AG04450 (cell line): ENCODE measurements around the gene DNAH10. TPM values are rescaled to one million over a fixed set of nuclear protein-coding genes. Genes with fewer than 3 reads are reported as not detected.

Experiments used
- CTCF ChIA-PET: fragments of 300-600, 350-600 bp; formaldehyde crosslinking; extraction: SDS; loops from one replicate; lab custom pipeline; 2022; ENCODE audit warnings: antibody characterized with exemption, inconsistent platforms; lab: Charles Lee
- POLR2A ChIA-PET: fragments of 350-600 bp; formaldehyde crosslinking; extraction: SDS; loops from one replicate; lab custom pipeline; 2021; ENCODE audit warnings: antibody characterized with exemption, inconsistent platforms; lab: Yijun Ruan, JAX
- DNase-seq: peaks from one replicate; pipeline ENCODE4 v3.0.0-alpha.2; 2011; ENCODE audit warnings: low read depth, low spot score
- H3K27ac ChIP-seq: one replicate; pipeline ENCODE4 v1.5.1; 2012; ENCODE audit warnings: low read depth, low read length, control low read depth
- H3K27me3 ChIP-seq: one replicate; pipeline ENCODE4 v1.6.0; 2012; ENCODE audit warnings: low read length; ENCODE audit not compliant: control insufficient read depth, insufficient read depth
- H3K4me3 ChIP-seq: 2 replicates; pipeline ENCODE4 v1.5.1; 2011; ENCODE audit warnings: mild to moderate bottlenecking, low read depth, low read length, control low read depth
- H3K9me3 ChIP-seq: 2 replicates; pipeline ENCODE4 v1.5.1; 2012; ENCODE audit warnings: low read length; ENCODE audit not compliant: control insufficient read depth, insufficient read depth
- CTCF ChIP-seq: IDR thresholded peaks from 2 replicates; pipeline ENCODE4 v1.5.1; 2011; ENCODE audit warnings: low read depth, low read length, control low read depth, inconsistent platforms
- polyA plus RNA-seq: library from polyadenylated mRNA; depleted of rRNA; stranded (reverse); fragments of >200 nt; gene quantifications from 2 replicates; pipeline ENCODE4 v1.2.3, GENCODE V29; 2011

The DNAH10 gene
- polyA plus RNA-seq, 1 experiment: 9.1 TPM

DNA sequence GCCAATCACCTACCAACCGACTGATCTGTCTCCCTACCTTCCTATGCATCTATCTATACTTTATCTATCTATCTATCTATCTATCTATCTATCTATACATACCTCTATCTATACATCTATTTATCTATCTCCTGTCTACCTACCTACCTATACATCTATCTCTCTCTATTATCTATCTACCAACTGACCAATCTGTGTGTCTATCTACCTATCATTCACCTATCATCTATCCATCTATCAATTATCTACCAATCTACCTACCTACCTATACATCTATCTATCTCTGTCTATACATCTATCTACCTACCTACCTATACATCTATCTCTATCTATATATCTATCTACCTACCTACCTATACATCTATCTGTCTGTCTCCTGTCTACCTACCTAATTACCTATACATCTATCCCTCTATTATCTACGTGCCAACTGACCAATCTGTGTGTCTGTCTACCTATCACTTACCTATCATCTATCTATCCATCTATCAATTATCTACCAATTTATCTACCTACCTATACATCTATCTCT lies 3.5 kb downstream of the DNAH10 start:
- H3K27me3 ChIP-seq: peaks cover 14% of the 10 kb centered on the region
- no peak for TF ChIP-seq CTCF
- no peak overlapping the region for H3K4me3 ChIP-seq
- no peaks in the 10 kb centered on the region for H3K9me3 ChIP-seq
- CTCF ChIA-PET: no interaction called here
- no peak for DNase-seq
- no peak overlapping the region for H3K27ac ChIP-seq
- POLR2A ChIA-PET: no interaction called here

GRCh38 chr12:123767613-123768012 lies 5.5 kb downstream of the DNAH10 start:
- H3K27me3 ChIP-seq: peaks cover 12% of the 10 kb centered on the region
- no peaks in the 10 kb centered on the region for H3K9me3 ChIP-seq
- no peak for DNase-seq
- H3K4me3 ChIP-seq: no peak overlapping the region
- CTCF ChIA-PET: no interaction called here
- POLR2A ChIA-PET: no interaction called here
- no peak for TF ChIP-seq CTCF
- H3K27ac ChIP-seq: no peak overlapping the region

DNA sequence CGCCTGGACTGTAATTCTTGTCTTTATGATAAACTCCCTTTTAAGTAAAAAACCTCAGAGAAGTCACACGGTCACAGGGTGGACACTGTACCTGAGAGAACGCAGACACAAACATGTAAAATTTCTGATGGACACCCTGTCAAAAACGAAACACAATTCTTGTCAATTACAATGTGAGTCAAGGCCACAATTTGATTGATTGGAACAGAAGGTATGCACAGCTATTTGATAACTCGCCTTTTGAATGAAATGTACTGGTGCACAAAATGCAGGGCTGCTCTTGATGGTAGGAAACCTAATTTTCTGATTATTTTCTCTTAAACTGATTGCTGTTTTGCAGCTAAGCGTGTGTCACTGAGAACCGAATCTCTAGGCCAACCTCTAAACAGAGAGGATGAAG lies 9.2 kb downstream of the DNAH10 start:
- no peak for TF ChIP-seq CTCF
- DNase-seq: no peak
- H3K27me3 ChIP-seq: peaks cover 14% of the 10 kb centered on the region
- no peak overlapping the region for H3K4me3 ChIP-seq
- H3K9me3 ChIP-seq: no peaks in the 10 kb centered on the region
- POLR2A ChIA-PET: no interaction called here
- CTCF ChIA-PET: no interaction called here
- no peak overlapping the region for H3K27ac ChIP-seq

DNA sequence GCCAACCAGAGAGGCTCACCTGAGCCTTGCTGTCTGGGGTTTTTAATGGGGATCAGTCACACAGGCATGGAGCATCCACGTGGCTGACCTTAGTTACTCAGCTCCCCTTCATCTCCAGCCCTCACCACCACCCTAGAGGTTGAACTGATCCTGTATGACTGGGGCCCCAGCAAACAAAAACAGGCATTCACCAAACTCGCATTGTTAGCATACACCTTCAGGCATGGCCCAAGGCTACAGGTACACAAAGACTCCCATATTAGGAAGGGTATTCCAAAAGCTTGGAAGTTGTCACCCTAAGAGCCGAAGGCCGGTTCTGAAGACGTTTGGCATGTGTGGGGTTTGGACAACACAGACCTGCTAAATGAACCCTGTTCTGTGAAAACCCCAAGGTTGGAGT lies 10.0 kb downstream of the DNAH10 start:
- Histone ChIP-seq H3K27me3 (peaks cover 16% of the 10 kb centered on the region), H3K9me3 (no peaks in the 10 kb centered on the region), H3K27ac (no peak overlapping the region), H3K4me3 (no peak overlapping the region)
- ChIA-PET POLR2A (no interaction called here), CTCF (no interaction called here)
- TF ChIP-seq CTCF: no peak
- DNase-seq: no peak

DNA sequence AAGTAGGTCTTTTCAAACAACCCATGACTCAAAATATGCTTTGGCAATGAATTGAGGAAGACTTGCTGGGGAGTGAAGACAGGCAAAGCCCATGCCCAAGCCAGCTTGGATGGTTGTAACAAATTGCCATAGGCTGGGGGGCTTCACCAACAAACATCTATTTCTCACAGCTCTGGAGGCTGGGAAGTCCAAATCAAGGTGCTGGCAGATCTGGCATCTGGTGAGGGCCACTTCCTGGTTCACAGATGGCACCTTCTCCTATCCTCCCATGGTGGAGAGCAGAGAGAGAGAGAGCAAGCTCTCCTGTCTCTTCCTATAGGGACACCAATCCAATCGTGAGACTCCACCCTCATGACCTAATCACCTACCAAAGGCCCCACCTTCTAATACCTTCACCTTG lies 11.3 kb downstream of the DNAH10 start:
- Histone ChIP-seq H3K27me3 (peaks cover 13% of the 10 kb centered on the region), H3K4me3 (no peak overlapping the region), H3K27ac (no peak overlapping the region), H3K9me3 (no peaks in the 10 kb centered on the region)
- DNase-seq: no peak
- no peak for TF ChIP-seq CTCF
- ChIA-PET CTCF (no interaction called here), POLR2A (no interaction called here)
